GM19438 (cell line): ENCODE results near the gene COL8A1.

Experiments
- ATAC-seq: cut with Tn5 transposase; IDR thresholded peaks from one replicate; pipeline ENCODE4 v1.9.1; 2021; ENCODE audit warnings: low read depth; ENCODE audit not compliant: unreplicated experiment

The COL8A1 gene

GRCh38 chr3:99753268-99753975 is 115.0 kb downstream of the COL8A1 start:
- peak; percentile 84 for ATAC-seq

GRCh38 chr3:99755831-99756230 is 117.4 kb downstream of the COL8A1 start:
- ATAC-seq = no peak

- no peak for ATAC-seq
Measured at GRCh38 chr3:99757966-99758365, 119.6 kb downstream of the COL8A1 start.

- ATAC-seq = no peak
Measured at GRCh38 chr3:99758502-99759177, 120.2 kb downstream of the COL8A1 start.

GRCh38 chr3:99760031-99760430 is 121.6 kb downstream of the COL8A1 start:
- ATAC-seq = no peak

GRCh38 chr3:99760629-99761028 is 122.2 kb downstream of the COL8A1 start:
- no peak for ATAC-seq

- ATAC-seq = no peak
Measured at GRCh38 chr3:99761415-99762165, 123.2 kb downstream of the COL8A1 start.

GRCh38 chr3:99762901-99763300 is 124.5 kb downstream of the COL8A1 start:
- ATAC-seq = no peak

GRCh38 chr3:99764377-99764776 is 126.0 kb downstream of the COL8A1 start:
- ATAC-seq = no peak

GRCh38 chr3:99765042-99765942 is 126.9 kb downstream of the COL8A1 start:
- ATAC-seq = no peak

GRCh38 chr3:99767291-99767690 is 128.9 kb downstream of the COL8A1 start:
- no peak for ATAC-seq

GRCh38 chr3:99768126-99768525 is 129.7 kb downstream of the COL8A1 start:
- ATAC-seq = no peak

- ATAC-seq = no peak
Measured at GRCh38 chr3:99768808-99769501, 130.6 kb downstream of the COL8A1 start.

GRCh38 chr3:99772171-99772570 is 133.8 kb downstream of the COL8A1 start:
- no peak for ATAC-seq

GRCh38 chr3:99772671-99773070 is 134.3 kb downstream of the COL8A1 start:
- ATAC-seq = no peak

- ATAC-seq = peak; percentile 95
Measured at GRCh38 chr3:99774467-99774866, 136.1 kb downstream of the COL8A1 start.

- ATAC-seq = no peak
Measured at GRCh38 chr3:99776516-99777209, 138.3 kb downstream of the COL8A1 start.

GRCh38 chr3:99777210-99777549 is 138.8 kb downstream of the COL8A1 start:
- no peak for ATAC-seq

GRCh38 chr3:99777708-99778107 is 139.3 kb downstream of the COL8A1 start:
- ATAC-seq = no peak
